IMR-90 (cell line): ENCODE data around the gene ZNF423.

Experiments
- BHLHE40 ChIP-seq: fragments of 150-350 bp; IDR thresholded peaks from 2 replicates; pipeline ENCODE4 v1.6.1; 2016; ENCODE audit warnings: mild to moderate bottlenecking, low read depth, low read length
- CEBPB ChIP-seq: IDR thresholded peaks from 2 replicates; pipeline ENCODE4 v1.6.1; 2012; ENCODE audit warnings: low read depth, low read length, improper control_type of control experiment
- CHD1 ChIP-seq: IDR thresholded peaks from 2 replicates; pipeline ENCODE4 v1.6.1; 2012; ENCODE audit warnings: low read depth, low read length, improper control_type of control experiment
- FOS ChIP-seq: fragments of 150-350 bp; IDR thresholded peaks from 2 replicates; pipeline ENCODE4 v1.6.1; 2016; ENCODE audit warnings: low read depth, low read length
- MAFK ChIP-seq: IDR thresholded peaks from 2 replicates; pipeline ENCODE4 v1.6.1; 2012; ENCODE audit warnings: low read depth, low read length, improper control_type of control experiment
- MXI1 ChIP-seq: IDR thresholded peaks from 2 replicates; pipeline ENCODE4 v1.6.1; 2012; ENCODE audit warnings: low read depth, mild to moderate bottlenecking, low read length, moderate library complexity, borderline replicate concordance
- POLR2A ChIP-seq: IDR thresholded peaks from 2 replicates; pipeline ENCODE4 v1.6.1; 2012; ENCODE audit warnings: mild to moderate bottlenecking, low read depth, low read length
- RAD21 ChIP-seq: IDR thresholded peaks from 2 replicates; pipeline ENCODE4 v1.6.1; 2012; ENCODE audit warnings: low read length, improper control_type of control experiment
- SMC3 ChIP-seq: fragments of 150-350 bp; IDR thresholded peaks from 2 replicates; pipeline ENCODE4 v1.6.1; 2016; ENCODE audit warnings: low read depth, mild to moderate bottlenecking, antibody characterized with exemption, low read length, moderate library complexity
- TF ChIP-seq, protein P1 (sequence below): conservative IDR thresholded peaks from 2 replicates; pipeline ENCODE4 v1.5.1; 2012; ENCODE audit warnings: mild to moderate bottlenecking, low read depth, low read length, improper control_type of control experiment
- TF ChIP-seq, protein P2 (sequence below): fragments of 150-350 bp; IDR thresholded peaks from 2 replicates; pipeline ENCODE4 v1.6.1; 2016; ENCODE audit warnings: low read depth, mild to moderate bottlenecking, low read length, moderate library complexity, borderline replicate concordance

DNA sequence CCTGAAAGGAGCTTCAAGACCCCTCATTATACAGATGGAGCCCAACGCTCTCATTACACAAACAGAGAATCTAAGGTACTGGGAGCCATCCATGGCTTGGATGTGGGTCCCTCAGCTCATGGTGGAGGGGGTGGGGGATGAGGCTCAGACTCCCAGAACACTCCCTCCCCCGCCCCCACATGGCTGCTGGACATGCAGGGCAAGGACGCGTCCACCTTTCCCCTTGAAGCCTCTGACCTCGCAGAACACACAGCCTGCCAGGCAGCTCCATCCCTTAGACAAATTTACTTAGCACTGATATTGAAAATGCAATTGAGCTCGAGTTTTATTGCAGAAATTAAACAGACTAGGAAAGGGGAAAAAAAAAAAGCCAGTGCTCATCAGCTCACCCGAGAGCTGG lies 203.9 kb downstream of the ZNF423 start:
- TF ChIP-seq, protein P1, sequence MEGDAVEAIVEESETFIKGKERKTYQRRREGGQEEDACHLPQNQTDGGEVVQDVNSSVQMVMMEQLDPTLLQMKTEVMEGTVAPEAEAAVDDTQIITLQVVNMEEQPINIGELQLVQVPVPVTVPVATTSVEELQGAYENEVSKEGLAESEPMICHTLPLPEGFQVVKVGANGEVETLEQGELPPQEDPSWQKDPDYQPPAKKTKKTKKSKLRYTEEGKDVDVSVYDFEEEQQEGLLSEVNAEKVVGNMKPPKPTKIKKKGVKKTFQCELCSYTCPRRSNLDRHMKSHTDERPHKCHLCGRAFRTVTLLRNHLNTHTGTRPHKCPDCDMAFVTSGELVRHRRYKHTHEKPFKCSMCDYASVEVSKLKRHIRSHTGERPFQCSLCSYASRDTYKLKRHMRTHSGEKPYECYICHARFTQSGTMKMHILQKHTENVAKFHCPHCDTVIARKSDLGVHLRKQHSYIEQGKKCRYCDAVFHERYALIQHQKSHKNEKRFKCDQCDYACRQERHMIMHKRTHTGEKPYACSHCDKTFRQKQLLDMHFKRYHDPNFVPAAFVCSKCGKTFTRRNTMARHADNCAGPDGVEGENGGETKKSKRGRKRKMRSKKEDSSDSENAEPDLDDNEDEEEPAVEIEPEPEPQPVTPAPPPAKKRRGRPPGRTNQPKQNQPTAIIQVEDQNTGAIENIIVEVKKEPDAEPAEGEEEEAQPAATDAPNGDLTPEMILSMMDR, result no peak
- TF ChIP-seq POLR2A, result no peak
- no peak for TF ChIP-seq RAD21
- no peak for TF ChIP-seq MAFK
- TF ChIP-seq CHD1, result no peak
- no peak for TF ChIP-seq SMC3
- TF ChIP-seq, protein P2, sequence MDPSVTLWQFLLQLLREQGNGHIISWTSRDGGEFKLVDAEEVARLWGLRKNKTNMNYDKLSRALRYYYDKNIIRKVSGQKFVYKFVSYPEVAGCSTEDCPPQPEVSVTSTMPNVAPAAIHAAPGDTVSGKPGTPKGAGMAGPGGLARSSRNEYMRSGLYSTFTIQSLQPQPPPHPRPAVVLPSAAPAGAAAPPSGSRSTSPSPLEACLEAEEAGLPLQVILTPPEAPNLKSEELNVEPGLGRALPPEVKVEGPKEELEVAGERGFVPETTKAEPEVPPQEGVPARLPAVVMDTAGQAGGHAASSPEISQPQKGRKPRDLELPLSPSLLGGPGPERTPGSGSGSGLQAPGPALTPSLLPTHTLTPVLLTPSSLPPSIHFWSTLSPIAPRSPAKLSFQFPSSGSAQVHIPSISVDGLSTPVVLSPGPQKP, result no peak
- TF ChIP-seq CEBPB, result no peak
- TF ChIP-seq BHLHE40, result no peak
- TF ChIP-seq MXI1, result no peak
- no peak for TF ChIP-seq FOS
